OCI-LY7 (cell line): ENCODE data around the gene NCKAP5. TPM values are rescaled to one million over a fixed set of nuclear protein-coding genes. Genes with fewer than 3 reads are reported as not detected.

Experiments
- BruUV-seq: library from RNA; stranded (reverse); fragments of 400-500 nt; replicated peaks from 2 replicates; lab custom pipeline; 2021; lab: Mats Ljungman, UMichigan
- CTCF ChIA-PET: fragments of 300-600 bp; sonication (Branson Sonifier 250); formaldehyde crosslinking; loops from one replicate; lab custom pipeline; 2022; ENCODE audit warnings: antibody characterized with exemption; ENCODE audit not compliant: unreplicated experiment; lab: Charles Lee
- POLR2A ChIA-PET: fragments of 300-600 bp; sonication (Branson Sonifier 250); formaldehyde crosslinking; loops from one replicate; lab custom pipeline; 2022; ENCODE audit warnings: antibody characterized with exemption; lab: Charles Lee
- DNase-seq: peaks from one replicate; pipeline ENCODE4 v3.0.0-alpha.2; 2015; ENCODE audit warnings: low spot score
- H2AFZ ChIP-seq: fragments of 200-600 bp; sonication (generic), shearing (Covaris generic); 2 replicates; pipeline ENCODE4 v1.6.1; 2014; ENCODE audit warnings: mild to moderate bottlenecking, antibody characterized with exemption, low read length, moderate library complexity
- H3K27ac ChIP-seq: fragments of 200-600 bp; sonication (generic); 2 replicates; pipeline ENCODE4 v1.5.1; 2014; ENCODE audit warnings: mixed run types, low read depth, mild to moderate bottlenecking, moderate library complexity, low read length, inconsistent platforms; ENCODE audit not compliant: poor library complexity, severe bottlenecking
- H3K36me3 ChIP-seq: fragments of 200-600 bp; sonication (generic); 2 replicates; pipeline ENCODE4 v1.6.1; 2014; ENCODE audit warnings: mild to moderate bottlenecking, antibody characterized with exemption, low read length, moderate library complexity, mixed read lengths; ENCODE audit not compliant: insufficient read depth
- H3K4me1 ChIP-seq: fragments of 200-600 bp; sonication (generic); 2 replicates; pipeline ENCODE4 v1.5.1; 2014; ENCODE audit warnings: mild to moderate bottlenecking, low read length; ENCODE audit not compliant: insufficient read depth, poor library complexity, severe bottlenecking
- H3K4me2 ChIP-seq: fragments of 200-600 bp; sonication (generic); 2 replicates; pipeline ENCODE4 v1.6.1; 2014; ENCODE audit warnings: mild to moderate bottlenecking, low read length
- H3K4me3 ChIP-seq: fragments of 200-600 bp; sonication (generic); 2 replicates; pipeline ENCODE4 v1.5.1; 2014; ENCODE audit warnings: mild to moderate bottlenecking, low read depth, low read length; ENCODE audit not compliant: poor library complexity, severe bottlenecking
- H3K79me2 ChIP-seq: fragments of 200-600 bp; sonication (generic); 2 replicates; pipeline ENCODE4 v1.6.1; 2016; ENCODE audit warnings: low read depth, mild to moderate bottlenecking, low read length, moderate library complexity, mixed read lengths; ENCODE audit not compliant: insufficient read depth
- H3K9me2 ChIP-seq: fragments of 200-600 bp; sonication (generic); 2 replicates; pipeline ENCODE4 v1.6.1; 2016; ENCODE audit warnings: mild to moderate bottlenecking, low read length, mixed read lengths; ENCODE audit not compliant: insufficient read depth
- H3K9me3 ChIP-seq: fragments of 200-600 bp; sonication (generic); 2 replicates; pipeline ENCODE4 v1.6.1; 2014; ENCODE audit warnings: mild to moderate bottlenecking, mixed run types, low read length, mixed read lengths
- H4K20me1 ChIP-seq: fragments of 200-600 bp; sonication (generic); 2 replicates; pipeline ENCODE4 v1.6.1; 2014; ENCODE audit warnings: mild to moderate bottlenecking, antibody characterized with exemption, low read length, moderate library complexity, mixed read lengths; ENCODE audit not compliant: insufficient read depth
- CTCF ChIP-seq: fragments of 200-600 bp; sonication (generic); conservative IDR thresholded peaks from 2 replicates; pipeline ENCODE4 v1.5.1; 2014; ENCODE audit warnings: mild to moderate bottlenecking, antibody characterized with exemption, low read length, moderate library complexity, mixed read lengths
- EZH2phosphoT487 ChIP-seq: fragments of 200-600 bp; sonication (generic); IDR thresholded peaks from 2 replicates; pipeline ENCODE4 v1.6.1; 2018; ENCODE audit warnings: low read depth, borderline replicate concordance, mild to moderate bottlenecking, mixed run types, antibody characterized with exemption, low read length, moderate library complexity, mixed read lengths
- intact Hi-C: fragments of 100-400 bp; cut with micrococcal nuclease; formaldehyde crosslinking; loops from one replicate; pipeline ENCODE4 v1.10.0; 2022; ENCODE audit not compliant: unreplicated experiment
- total RNA-seq, 2 experiments: library from RNA; depleted of rRNA in 1 of 2; stranded (reverse); fragments of >200 nt in 1 of 2; shearing (Covaris generic) in 1 of 2; gene quantifications; 2 replicates each; pipeline ENCODE4 v1.2.3, GENCODE V29; 2014 to 2022

Gene NCKAP5
- total RNA-seq, 2 experiments from 2014 or later: not detected

DNA sequence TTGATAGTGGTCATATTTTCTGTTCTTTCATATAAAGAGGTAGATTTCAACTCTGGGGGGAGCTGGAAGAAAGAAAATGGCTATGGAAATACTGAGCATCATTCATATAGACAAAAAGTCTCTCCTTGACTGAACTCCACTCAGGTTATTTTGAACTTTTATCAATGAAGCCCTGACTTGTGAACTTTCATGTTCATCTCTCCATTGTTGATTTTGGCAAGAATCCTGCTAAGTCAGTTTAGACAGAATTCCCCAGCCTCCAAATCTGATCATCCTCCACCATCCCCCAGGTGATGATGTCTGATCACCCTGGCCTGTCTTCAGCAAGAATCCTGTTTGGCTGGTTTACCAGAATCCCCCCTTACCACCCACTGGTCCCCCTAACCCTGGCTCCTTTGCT, 395.0 kb downstream of the NCKAP5 start:
- ChIA-PET CTCF (no interaction called here), POLR2A (no interaction called here)
- BruUV-seq: no TSS peak
- H3K9me2 ChIP-seq: no peaks in the 10 kb centered on the region
- H3K4me1 ChIP-seq: no peaks in the 10 kb centered on the region
- H3K4me2 ChIP-seq: no peak overlapping the region
- intact Hi-C loops: loop anchor here (10.0 kb wide), 1 partner anchor 458 kb away; no protein-coding TSS in a partner anchor
- H4K20me1 ChIP-seq: no peaks in the 10 kb centered on the region
- H2AFZ ChIP-seq: no peak overlapping the region
- H3K4me3 ChIP-seq: no peak overlapping the region
- DNase-seq: no peak
- no peaks in the 10 kb centered on the region for H3K36me3 ChIP-seq
- TF ChIP-seq EZH2phosphoT487: no peak
- TF ChIP-seq CTCF: no peak
- H3K27ac ChIP-seq: no peak overlapping the region
- no peaks in the 10 kb centered on the region for H3K9me3 ChIP-seq
- no peaks in the 10 kb centered on the region for H3K79me2 ChIP-seq

DNA sequence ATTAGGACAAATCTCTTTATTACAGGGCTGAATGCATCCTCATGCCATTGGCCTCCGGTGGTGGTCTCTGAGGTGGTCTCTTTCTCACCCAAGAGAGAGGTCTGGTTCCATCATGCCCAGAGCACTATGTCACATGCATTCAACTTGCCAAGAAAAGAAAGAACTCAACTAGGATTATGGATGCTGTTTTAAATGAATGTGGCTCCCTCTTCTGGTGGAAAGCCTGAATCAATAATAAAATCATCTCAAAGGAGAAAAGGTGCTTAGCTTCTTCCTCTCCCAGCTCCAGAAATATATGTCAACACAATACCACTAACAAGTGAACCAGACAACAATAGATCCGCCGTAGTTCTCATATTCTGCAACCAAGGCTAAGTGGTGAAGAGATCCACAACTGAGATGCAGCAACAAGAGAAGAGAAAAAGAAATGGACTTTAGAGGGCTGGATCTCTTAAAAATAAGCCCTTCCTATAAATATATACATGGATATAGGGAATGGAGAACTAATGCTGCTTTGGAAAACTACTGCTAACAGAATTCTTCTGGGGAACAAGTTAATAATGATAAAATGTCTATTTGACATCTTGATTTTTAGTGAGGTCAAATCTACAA, 396.8 kb downstream of the NCKAP5 start:
- Histone ChIP-seq H3K79me2 (no peaks in the 10 kb centered on the region), H3K4me3 (no peak overlapping the region), H3K27ac (no peak overlapping the region), H4K20me1 (no peaks in the 10 kb centered on the region), H3K4me1 (no peaks in the 10 kb centered on the region), H2AFZ (no peak overlapping the region), H3K9me2 (no peaks in the 10 kb centered on the region), H3K9me3 (no peaks in the 10 kb centered on the region), H3K4me2 (no peak overlapping the region), H3K36me3 (no peaks in the 10 kb centered on the region)
- intact Hi-C loops: loop anchor here (1.0 to 10.0 kb wide), 3 partner anchors 457 to 903 kb away; no protein-coding TSS in a partner anchor
- DNase-seq: peak; percentile 54
- ChIA-PET POLR2A (no interaction called here), CTCF (no interaction called here)
- no TSS peak for BruUV-seq
- TF ChIP-seq CTCF: peak; percentile 87
- no peak for TF ChIP-seq EZH2phosphoT487

DNA sequence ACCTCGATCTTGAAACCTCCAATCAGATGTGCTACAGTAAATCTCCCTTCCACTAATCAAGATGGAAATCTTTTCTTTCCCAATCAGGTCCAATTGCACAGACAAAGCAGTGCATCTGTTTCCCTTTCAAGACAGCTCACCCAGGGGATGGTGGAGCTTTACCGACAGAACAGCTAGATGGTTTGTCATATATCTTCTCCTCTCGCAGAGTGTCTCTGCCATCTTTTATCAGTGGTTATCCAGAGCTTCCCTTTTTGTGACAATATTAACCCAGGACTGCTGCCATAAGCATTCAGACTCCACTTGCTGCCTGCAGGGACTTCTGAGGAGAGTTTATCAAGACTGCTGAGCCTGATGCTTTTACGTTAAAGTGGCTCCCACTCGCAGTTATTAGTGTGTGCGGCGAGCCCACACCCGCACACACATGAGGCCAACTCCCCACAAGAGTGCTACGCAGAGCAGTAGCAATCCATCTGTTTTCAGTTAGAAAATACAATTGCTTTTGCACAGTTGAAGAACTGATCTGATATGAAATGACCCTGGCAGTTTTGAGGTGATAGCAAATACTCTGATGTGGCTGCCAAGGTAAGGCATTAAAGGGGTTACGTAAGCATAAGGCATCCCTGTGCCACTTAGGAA, 398.9 kb downstream of the NCKAP5 start:
- H3K79me2 ChIP-seq: no peaks in the 10 kb centered on the region
- no peaks in the 10 kb centered on the region for H3K9me2 ChIP-seq
- ChIA-PET CTCF (no interaction called here), POLR2A (interaction anchor here (0.7 kb wide), 1 partner anchor 531 kb away, joined by 3 read pairs; no protein-coding TSS in a partner anchor)
- no TSS peak for BruUV-seq
- no peak overlapping the region for H2AFZ ChIP-seq
- no peak overlapping the region for H3K4me2 ChIP-seq
- TF ChIP-seq EZH2phosphoT487 (no peak), CTCF (no peak)
- no peaks in the 10 kb centered on the region for H3K36me3 ChIP-seq
- no peaks in the 10 kb centered on the region for H4K20me1 ChIP-seq
- no peak for DNase-seq
- intact Hi-C loops: no loop called here
- H3K9me3 ChIP-seq: no peaks in the 10 kb centered on the region
- H3K27ac ChIP-seq: no peak overlapping the region
- no peaks in the 10 kb centered on the region for H3K4me1 ChIP-seq
- H3K4me3 ChIP-seq: no peak overlapping the region
